Measurements from ENCODE around the gene BTBD16. TPM values are rescaled to one million over a fixed set of nuclear protein-coding genes. Genes with fewer than 3 reads are reported as not detected.

BTBD16 gene
- total and polyA plus RNA-seq, 7 donors, result 0.12 to 0.55 (median 0.54) TPM; not detected in 4

GRCh38 chr10:122308417-122309141, 37.5 kb downstream of the BTBD16 start:
- H3K9me3 ChIP-seq, result no peaks in the 10 kb centered on the region
- intact Hi-C loops (cut with DNase I), result loop anchor here (2.0 kb wide), 1 partner anchor 66 kb away; the partner anchor contains the start of gene PLEKHA1
- no peaks in the 10 kb centered on the region for H3K27me3 ChIP-seq
- no peak for DNase-seq
- peak overlapping the region; percentile 77 to 94 (median 89) for H3K27ac ChIP-seq
- H3K36me3 ChIP-seq, result no peaks in the 10 kb centered on the region
- peaks cover 0 to 50% (median 40%) of the 10 kb centered on the region in 4 donors for H3K4me1 ChIP-seq
- 83 to 86% methylated on average over 7 of the region's 7 CpGs for WGBS, 2 donors
- H3K4me3 ChIP-seq, result peak overlapping the region in 3 of 4 donors; percentile 12 to 23 (median 22)
- TF ChIP-seq EP300 (IDR thresholded peaks at IDR 0.05) (no peak), POLR2AphosphoS5 (IDR thresholded peaks at IDR 0.05) (no peak), CTCF (IDR thresholded peaks at IDR 0.05) (no peak), POLR2A (IDR thresholded peaks at IDR 0.05) (no peak)

- intact Hi-C loops (cut with DNase I), result no loop called here
- peak in 2 of 4 donors; percentile 28 to 52 for TF ChIP-seq POLR2AphosphoS5 (IDR thresholded peaks at IDR 0.05)
- TF ChIP-seq CTCF (IDR thresholded peaks at IDR 0.05), result peak in 1 of 4 experiments; percentile 15
- TF ChIP-seq EP300 (IDR thresholded peaks at IDR 0.05), result no peak
- TF ChIP-seq POLR2A (IDR thresholded peaks at IDR 0.05), result no peak
- no peaks in the 10 kb centered on the region for H3K36me3 ChIP-seq
- DNase-seq, result no peak
- no peaks in the 10 kb centered on the region for H3K9me3 ChIP-seq
- H3K4me3 ChIP-seq, result no peak overlapping the region
- 24 to 49% methylated on average over 18 of the region's 18 CpGs for WGBS, 2 donors
- H3K27me3 ChIP-seq, result no peaks in the 10 kb centered on the region
- peaks cover 0 to 50% (median 40%) of the 10 kb centered on the region in 4 donors for H3K4me1 ChIP-seq
- H3K27ac ChIP-seq, result peak overlapping the region; percentile 77 to 94 (median 89)
Observed at GRCh38 chr10:122310311-122311050, 39.4 kb downstream of the BTBD16 start.

GRCh38 chr10:122311051-122311410, 39.9 kb downstream of the BTBD16 start:
- TF ChIP-seq CTCF (IDR thresholded peaks at IDR 0.05) (no peak), POLR2A (IDR thresholded peaks at IDR 0.05) (no peak), POLR2AphosphoS5 (IDR thresholded peaks at IDR 0.05) (no peak), EP300 (IDR thresholded peaks at IDR 0.05) (no peak)
- Histone ChIP-seq H3K27ac (peak overlapping the region; percentile 77 to 94 (median 89)), H3K9me3 (no peaks in the 10 kb centered on the region)

DNA sequence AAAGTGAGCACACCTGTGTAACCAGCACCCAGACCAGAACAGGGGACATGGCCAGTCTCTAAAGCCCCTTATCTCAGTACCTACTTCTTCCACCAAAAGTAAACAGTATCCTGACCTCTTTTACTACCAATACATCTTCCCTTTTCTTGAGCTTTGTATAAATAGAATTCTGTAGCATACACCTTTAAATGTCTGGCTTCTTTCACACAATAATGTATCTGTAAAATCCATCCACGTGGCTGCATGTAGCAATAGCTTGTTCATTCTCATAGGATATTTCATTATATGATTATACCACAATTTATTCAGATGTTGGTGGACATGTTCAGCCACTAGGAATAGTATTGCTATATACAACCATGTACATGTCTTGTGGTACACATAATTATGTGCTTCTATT, 40.6 kb downstream of the BTBD16 start:
- WGBS, 2 donors, result 6 to 34% methylated on average over 1 of the region's 1 CpG
- no peaks in the 10 kb centered on the region for H3K27me3 ChIP-seq
- H3K36me3 ChIP-seq, result no peaks in the 10 kb centered on the region
- no peak for DNase-seq
- peaks cover 0 to 50% (median 40%) of the 10 kb centered on the region in 4 donors for H3K4me1 ChIP-seq
- H3K9me3 ChIP-seq, result no peaks in the 10 kb centered on the region
- peak overlapping the region in 2 of 4 donors; percentile 92 to 94 for H3K27ac ChIP-seq
- no peak overlapping the region for H3K4me3 ChIP-seq
- TF ChIP-seq POLR2AphosphoS5 (IDR thresholded peaks at IDR 0.05) (peak in 1 of 4 donors; percentile 10), CTCF (IDR thresholded peaks at IDR 0.05) (no peak)
- intact Hi-C loops (cut with DNase I), result no loop called here

More at GRCh38 chr10:122311051-122311410, 39.9 kb downstream of the BTBD16 start:
- no peaks in the 10 kb centered on the region for H3K27me3 ChIP-seq
- peaks cover 0 to 50% (median 40%) of the 10 kb centered on the region in 4 donors for H3K4me1 ChIP-seq
- H3K36me3 ChIP-seq, result no peaks in the 10 kb centered on the region
- WGBS, 2 donors, result 21 to 49% methylated on average over 5 of the region's 5 CpGs
- no peak for DNase-seq
- intact Hi-C loops (cut with DNase I), result no loop called here
- no peak overlapping the region for H3K4me3 ChIP-seq

All from sigmoid colon (tissue), 7 donors.